NOMO-1 treated with DMSO at 0.1 percent for 48 hours (cell line): ENCODE results near the gene NFIB.

ENCODE experiments used
- DNase-seq: peaks from one replicate; lab custom pipeline; 2025; ENCODE audit not compliant: unreplicated experiment; lab: John Stamatoyannopoulos, UW

The NFIB gene

DNA sequence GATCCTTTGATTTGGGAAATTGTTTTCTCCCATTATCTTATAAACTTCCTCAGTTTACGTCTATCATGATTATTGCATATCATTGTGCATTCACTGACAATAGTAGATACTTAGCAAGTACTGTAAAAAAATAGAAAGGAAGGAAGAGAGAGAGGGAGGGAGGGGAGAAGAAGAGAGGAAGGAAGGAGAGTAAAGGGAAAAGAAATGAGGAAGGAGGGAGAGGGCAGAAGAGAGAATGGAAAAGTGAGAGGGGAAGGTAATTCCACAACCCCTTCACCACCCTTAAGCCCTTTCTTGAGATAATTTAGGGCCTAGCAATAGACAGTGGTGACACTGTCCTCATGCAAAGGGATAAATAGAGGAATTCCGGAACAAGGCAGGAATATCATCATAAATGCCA, 64.4 kb downstream of the NFIB start:
- no peak for DNase-seq

DNA sequence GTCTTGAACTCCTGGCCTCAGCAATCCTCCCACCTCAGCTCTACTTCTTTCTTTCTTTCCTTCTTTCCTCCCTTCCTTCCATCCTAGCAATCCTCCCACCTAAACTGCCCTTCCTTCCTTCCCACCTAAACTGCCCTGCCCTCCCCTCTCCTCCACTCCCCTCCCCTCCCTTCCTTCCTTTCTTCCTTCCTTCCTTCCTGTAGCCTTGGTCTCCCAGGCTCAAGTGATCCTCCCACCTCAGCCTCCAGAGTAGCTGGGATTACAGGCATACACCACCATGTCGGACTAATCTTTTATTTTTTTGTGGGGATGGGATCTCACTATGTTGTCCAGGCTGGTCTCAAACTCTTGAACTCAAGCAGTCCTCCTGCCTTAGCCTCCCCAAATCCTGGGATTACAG, 65.8 kb downstream of the NFIB start:
- DNase-seq = no peak

- peak; percentile 4 for DNase-seq
These were observed 66.4 kb downstream of the NFIB start for GRCh38 chr9:14247577-14247976.

DNA sequence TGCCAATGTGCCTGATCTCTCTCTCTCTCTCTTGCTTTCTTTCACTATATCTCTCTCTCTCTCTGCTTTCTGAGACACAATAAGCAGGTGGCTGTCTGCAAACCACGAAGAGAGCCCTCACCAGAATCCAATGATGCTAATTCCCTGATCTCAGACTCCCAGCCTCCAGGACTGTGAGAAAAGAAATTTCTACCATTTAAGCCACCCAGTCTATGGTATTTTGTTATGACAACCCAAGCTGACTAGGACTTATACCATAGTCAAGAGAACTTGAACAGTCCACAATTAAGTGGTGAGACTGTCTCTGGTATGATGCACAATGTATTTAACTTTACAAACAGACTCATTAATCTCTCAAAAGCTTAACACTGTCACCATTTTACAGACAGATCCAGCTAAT, 67.0 kb downstream of the NFIB start:
- no peak for DNase-seq

DNA sequence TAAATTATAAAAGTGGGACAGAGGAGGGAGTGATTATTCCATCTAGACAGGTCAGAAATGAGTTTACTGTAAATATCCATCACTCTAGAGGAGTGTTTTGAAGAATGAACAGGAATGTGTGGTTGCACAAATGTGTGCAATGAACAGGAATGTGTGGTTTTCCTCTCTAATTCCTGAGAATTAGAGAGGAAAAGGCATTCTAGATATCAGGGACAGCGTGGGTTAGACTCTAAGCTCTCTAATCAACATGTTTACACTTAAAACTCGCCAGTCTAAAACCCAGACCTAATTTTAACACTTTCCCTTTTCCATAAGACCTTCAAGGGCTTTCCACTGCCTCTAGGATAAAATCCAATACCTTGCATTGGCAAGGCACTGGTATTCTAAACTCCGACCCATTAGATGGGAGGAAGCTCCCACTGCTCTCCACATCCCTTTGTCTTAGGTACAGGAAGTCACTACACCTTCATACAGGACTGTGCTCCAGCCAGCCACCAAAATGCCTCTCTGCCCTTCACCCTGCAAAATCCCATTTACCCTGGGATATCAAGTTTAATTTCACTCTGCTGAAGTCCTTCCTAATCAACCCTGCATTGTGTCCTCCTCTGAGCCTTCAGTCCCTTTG, 67.9 kb downstream of the NFIB start:
- no peak for DNase-seq

- no peak for DNase-seq
These were observed 70.4 kb downstream of the NFIB start for GRCh38 chr9:14243514-14244042.

DNA sequence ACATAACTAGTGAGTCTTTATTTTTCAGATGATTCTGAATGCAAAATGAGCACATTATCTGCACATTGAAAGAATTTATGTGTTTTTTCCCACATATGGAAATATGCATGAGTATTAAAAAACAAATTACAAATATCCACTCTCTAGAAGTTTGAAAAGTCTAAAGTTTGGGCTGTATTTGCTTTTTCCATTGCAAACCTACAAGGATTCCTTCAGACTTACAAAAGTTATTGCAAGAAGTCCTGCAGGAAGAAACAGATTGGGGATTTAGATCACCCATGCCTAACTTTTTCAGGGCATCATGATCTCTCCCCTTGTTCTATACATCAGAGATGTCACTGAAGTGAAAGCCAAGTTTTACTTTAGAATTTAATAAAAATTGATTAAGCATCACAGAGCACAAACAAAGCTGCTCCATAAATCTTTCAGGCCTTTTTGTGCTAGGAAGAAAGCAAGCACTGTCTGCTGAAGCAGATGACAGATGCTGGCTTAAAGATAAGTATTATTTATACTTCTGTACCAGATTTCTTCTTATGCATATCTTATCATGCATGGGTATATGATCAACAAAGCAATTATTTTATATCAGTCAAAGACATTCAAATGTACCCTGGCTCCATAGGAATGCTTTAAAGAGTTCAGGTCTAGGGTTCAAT, 71.7 kb downstream of the NFIB start:
- no peak for DNase-seq

DNA sequence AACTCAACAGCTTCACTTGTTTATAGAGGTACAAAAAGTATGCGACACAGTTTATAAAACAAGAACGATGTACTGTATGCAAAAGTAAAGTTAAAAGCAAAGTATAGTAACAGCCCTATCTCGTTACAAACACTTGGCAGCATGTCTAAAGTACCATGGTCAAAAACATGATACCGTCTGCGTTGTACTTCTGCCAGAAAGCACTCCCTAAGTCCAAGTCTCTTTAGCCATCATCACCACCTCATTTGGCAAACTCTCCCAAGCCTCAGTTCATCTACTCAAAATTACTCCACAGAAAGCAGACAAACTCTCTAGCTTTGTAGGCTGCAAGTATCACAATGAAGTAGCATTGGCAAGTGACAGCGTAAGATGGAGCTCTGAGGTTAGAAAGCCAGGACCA, 73.4 kb downstream of the NFIB start:
- no peak for DNase-seq

- no peak for DNase-seq
These were observed 75.4 kb downstream of the NFIB start for GRCh38 chr9:14238518-14238917.

DNA sequence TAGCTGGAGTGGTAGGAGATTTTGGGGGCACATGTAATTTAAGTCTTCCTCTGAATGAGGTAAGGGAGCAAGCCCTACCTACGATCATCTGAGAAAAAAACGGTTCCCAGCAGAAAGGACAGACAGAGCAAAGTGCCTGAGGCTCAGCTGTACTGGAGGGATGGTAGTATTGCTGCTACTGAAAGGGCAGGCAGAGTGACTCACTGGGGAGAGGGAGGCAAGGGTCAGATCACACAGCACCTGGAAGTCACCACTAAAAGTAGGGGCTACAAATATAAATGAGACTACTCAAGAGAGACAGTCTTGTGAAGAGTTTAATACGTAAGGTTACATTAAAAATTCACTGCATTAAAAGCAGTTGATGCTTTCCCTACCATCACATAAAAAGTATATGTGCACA, 75.9 kb downstream of the NFIB start:
- no peak for DNase-seq

DNA sequence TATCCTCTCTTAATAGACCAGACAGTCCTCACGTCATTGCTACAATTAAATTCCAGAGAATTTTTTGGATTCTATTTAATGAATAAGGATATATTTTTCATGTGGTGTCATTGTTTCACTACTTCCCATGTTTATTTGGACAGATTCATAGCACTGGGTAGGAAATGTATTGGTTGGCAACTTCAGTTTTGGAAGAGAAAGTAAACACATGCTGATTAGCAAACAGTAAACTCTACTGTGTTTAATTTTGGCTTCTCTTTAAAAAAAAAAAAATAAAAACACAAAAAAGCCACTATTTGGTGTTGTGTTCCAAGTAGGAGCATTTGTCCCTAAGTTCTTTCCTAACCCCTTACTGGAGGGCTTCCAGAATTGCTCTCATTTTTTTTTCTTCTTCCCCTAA, 77.3 kb downstream of the NFIB start:
- DNase-seq = no peak

GRCh38 chr9:14232111-14232510, 81.8 kb downstream of the NFIB start:
- no peak for DNase-seq

DNA sequence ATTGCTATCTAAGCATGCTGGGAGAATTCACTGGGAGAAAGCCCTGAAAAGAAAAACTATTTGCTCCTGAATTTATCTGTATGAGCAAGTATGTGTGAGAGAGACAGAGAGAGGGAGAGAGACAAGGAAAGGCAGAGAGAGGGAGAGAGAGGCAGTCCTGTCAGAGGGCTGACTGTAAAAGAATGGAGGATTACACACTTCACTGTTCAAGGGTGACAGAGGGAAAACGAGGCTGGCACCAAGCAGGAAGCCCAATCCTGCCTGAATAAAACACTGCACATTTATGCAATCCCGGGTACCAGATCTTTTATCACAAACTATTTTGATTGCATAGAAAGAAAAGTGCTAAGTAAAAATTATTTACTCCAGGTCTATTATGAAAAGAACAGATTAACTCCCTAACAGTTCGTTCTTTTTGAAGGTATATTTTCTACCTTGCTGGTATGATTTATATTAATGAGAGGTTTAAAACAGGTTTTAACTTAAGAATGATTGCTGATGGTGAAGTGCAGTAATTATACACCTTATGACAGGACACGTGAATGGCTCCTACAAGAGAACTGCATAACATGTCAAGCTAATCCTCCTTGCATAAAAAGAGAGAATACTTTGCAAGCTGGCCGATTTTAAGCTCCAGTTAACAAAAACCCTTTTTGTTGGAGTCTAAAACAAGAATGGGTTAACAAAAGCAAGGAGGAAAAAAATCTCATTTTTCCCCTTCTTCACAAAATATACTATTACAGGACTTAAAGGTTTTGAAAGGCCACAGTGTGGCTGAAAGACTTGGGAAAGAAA, 82.5 kb downstream of the NFIB start:
- DNase-seq = no peak

GRCh38 chr9:14228602-14229001, 85.3 kb downstream of the NFIB start:
- no peak for DNase-seq

- DNase-seq = no peak
These were observed 86.9 kb downstream of the NFIB start for GRCh38 chr9:14226855-14227532.

GRCh38 chr9:14223081-14223480, 90.9 kb downstream of the NFIB start:
- no peak for DNase-seq

GRCh38 chr9:14222149-14222835, 91.6 kb downstream of the NFIB start:
- DNase-seq = no peak

- no peak for DNase-seq
These were observed 92.4 kb downstream of the NFIB start for GRCh38 chr9:14221558-14221957.

DNA sequence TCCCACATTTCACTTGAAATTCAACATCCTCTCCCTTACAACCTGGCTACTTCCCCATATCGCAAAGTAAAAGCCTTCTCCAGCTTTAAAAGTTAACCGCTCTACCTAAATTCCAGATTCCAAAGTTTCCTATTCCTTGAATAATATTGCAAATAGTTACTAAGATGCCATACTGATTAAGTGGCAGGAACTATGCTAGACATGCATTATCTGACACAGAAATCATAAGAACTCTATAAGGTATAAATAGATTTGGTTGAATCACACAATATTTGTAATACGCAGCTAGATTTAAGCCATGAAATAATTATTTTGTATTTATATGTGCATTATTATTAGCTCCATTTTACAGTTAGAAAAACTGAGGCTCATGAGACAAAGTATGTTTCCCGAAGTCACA, 92.8 kb downstream of the NFIB start:
- no peak for DNase-seq

DNA sequence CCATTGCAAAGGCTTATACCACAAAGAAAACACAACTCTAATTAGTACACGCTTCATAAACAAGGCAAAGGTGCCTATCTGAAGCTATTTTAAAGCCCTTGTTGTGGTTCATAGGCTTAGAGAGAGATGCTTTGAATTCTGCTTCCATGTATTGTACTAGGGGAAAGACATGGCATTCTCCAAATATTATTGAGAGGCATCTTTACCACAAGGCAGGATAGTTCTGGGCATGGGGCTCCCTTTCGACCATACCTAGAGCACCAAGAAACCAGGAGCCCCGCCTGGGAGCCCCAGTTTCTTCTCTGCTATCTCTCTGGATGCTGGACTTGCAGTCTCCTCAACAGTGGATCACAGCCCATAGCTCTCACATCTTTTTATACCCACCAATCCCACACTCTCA, 93.7 kb downstream of the NFIB start:
- DNase-seq = no peak

GRCh38 chr9:14219850-14220249, 94.1 kb downstream of the NFIB start:
- no peak for DNase-seq
